Skeletal muscle tissue (tissue), 4 donors: ENCODE measurements around the gene HUNK. TPM values are rescaled to one million over a fixed set of nuclear protein-coding genes. Genes with fewer than 3 reads are reported as not detected.

Experiments used
- H3K27ac ChIP-seq: one replicate; pipeline ENCODE4 v1.7.0; 2013; ENCODE audit warnings: mild to moderate bottlenecking, low read depth, low read length, inconsistent platforms
- H3K27me3 ChIP-seq, 3 donors: one replicate each; pipeline ENCODE4 v1.7.0; 2013; ENCODE audit warnings: low read length in 3 of 3; ENCODE audit not compliant: control insufficient read depth in 3 of 3, insufficient read depth in 3 of 3
- H3K36me3 ChIP-seq, 3 donors: one replicate each; pipeline ENCODE4 v1.7.0; 2013; ENCODE audit warnings: low read length in 3 of 3; ENCODE audit not compliant: control insufficient read depth in 3 of 3, insufficient read depth in 3 of 3
- H3K4me1 ChIP-seq, 3 donors: one replicate each; pipeline ENCODE4 v1.7.0; 2013; ENCODE audit warnings: low read length in 3 of 3, mild to moderate bottlenecking in 3 of 3; ENCODE audit not compliant: control insufficient read depth in 3 of 3, insufficient read depth in 3 of 3
- H3K4me3 ChIP-seq, 3 donors: one replicate each; pipeline ENCODE4 v1.7.0; 2013; ENCODE audit warnings: low read length in 3 of 3
- H3K9ac ChIP-seq, 3 donors: one replicate each; pipeline ENCODE4 v1.7.0; 2013; ENCODE audit warnings: low read length in 3 of 3, mild to moderate bottlenecking in 3 of 3, moderate library complexity in 2 of 3, low read depth in 1 of 3
- H3K9me3 ChIP-seq, 3 donors: one replicate each; pipeline ENCODE4 v1.7.0; 2013; ENCODE audit warnings: low read length in 3 of 3; ENCODE audit not compliant: control insufficient read depth in 3 of 3
- total RNA-seq: library from RNA; depleted of rRNA; stranded (reverse); fragments of >200 nt; gene quantifications from one replicate; pipeline ENCODE4 v1.2.3, GENCODE V29; 2014
- donor health status: Osteomylitis.

HUNK gene
- total RNA-seq, 1 donor from 2014 or later: 3.1 TPM

DNA sequence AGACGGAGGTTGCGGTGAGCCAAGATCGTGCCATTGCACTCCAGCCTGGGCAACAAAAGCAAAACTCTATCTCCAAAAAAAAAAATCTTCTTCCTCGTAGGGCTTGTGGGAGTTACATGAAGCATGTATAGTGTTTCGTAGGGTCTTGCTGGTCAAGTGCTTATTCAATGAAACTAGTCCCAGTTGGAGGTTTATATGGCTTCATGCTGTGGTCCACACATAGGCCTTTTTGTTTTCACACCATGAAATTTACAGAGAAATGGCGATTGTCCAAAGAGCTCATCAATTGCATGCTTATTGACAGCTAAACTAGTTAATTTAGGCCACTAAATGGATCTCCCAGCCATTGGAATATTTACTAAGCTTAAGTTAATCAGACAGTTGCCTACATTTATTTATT is 29.6 kb downstream of the HUNK start:
- H3K27me3 ChIP-seq: peaks cover 0 to 4% (median 0%) of the 10 kb centered on the region in 3 donors
- H3K36me3 ChIP-seq: no peaks in the 10 kb centered on the region
- H3K4me1 ChIP-seq: peaks cover 0 to 3% (median 0%) of the 10 kb centered on the region in 3 donors
- H3K9me3 ChIP-seq: no peaks in the 10 kb centered on the region
- H3K27ac ChIP-seq: no peak overlapping the region
- H3K9ac ChIP-seq: no peak overlapping the region
- no peak overlapping the region for H3K4me3 ChIP-seq

DNA sequence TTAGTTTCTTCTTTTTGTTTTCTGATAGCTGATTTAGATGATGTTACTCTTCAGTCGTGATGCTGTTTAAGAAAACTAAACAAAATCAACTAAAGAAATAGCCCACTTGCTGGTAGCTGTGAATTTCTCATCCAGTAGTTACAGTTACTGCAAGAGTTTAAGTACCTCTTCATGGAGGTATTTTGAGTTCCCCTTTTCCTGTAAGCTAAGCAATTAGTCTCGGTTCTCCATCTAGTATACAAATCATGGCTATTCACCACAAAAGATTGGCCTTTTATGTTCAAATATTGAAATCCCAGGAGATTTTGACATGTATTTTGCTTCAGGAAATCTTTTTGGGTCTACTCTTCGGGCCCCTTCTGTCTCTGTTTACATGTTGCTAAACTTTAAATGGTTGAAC is 31.1 kb downstream of the HUNK start:
- no peak overlapping the region for H3K9ac ChIP-seq
- no peaks in the 10 kb centered on the region for H3K36me3 ChIP-seq
- peaks cover 0 to under 1% (median 0%) of the 10 kb centered on the region in 3 donors for H3K4me1 ChIP-seq
- H3K9me3 ChIP-seq: no peaks in the 10 kb centered on the region
- no peak overlapping the region for H3K27ac ChIP-seq
- H3K27me3 ChIP-seq: peaks cover 0 to 4% (median 0%) of the 10 kb centered on the region in 3 donors
- H3K4me3 ChIP-seq: no peak overlapping the region

DNA sequence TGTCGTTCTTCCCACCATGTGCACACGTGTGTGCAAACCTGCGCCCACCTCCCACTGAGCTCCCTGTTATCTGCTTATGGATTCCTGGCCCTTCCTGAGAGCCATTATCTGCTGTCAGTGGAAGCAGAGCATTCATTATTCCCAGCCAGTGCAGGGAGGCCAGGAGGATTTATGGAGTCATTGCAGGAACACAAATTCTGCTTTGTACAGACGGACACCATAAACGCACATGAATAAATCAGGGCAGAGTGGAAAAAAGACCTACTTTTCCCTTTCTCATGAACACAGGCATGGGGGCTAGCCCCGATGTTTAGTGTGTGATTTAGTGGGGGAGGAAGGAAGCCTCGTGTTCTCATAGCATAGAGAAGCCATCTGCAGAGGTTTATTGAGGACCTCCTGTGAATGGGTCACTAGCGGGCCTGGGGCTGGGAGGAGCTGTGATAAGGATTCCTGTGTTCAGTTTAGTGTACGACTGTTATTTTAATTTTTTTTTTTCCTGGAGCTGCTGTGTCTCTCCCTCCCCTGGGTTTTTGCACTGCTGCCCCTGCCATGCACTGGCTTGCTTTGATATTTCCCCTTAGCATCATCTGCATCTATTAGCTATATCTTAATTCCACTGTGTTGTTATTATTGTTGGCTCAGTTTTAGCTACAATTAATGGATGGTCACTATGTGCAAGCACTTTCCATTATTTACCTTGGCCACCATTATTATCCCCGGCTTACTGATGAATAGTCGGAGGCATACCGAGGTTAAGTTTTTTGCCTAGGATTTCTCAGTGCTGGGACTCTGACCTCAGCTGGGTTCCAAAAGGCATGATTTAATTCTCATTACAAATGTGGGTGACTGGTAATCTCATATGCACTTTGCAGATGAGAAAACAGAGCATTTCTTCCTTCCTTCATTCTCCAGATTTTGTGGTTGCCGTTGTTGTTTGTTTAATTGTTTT is 33.0 kb downstream of the HUNK start:
- H3K4me3 ChIP-seq: no peak overlapping the region
- no peak overlapping the region for H3K9ac ChIP-seq
- peaks cover 0 to 4% (median 0%) of the 10 kb centered on the region in 3 donors for H3K27me3 ChIP-seq
- H3K36me3 ChIP-seq: no peaks in the 10 kb centered on the region
- no peaks in the 10 kb centered on the region for H3K9me3 ChIP-seq
- H3K4me1 ChIP-seq: peaks cover 0 to 3% (median 0%) of the 10 kb centered on the region in 3 donors
- no peak overlapping the region for H3K27ac ChIP-seq

DNA sequence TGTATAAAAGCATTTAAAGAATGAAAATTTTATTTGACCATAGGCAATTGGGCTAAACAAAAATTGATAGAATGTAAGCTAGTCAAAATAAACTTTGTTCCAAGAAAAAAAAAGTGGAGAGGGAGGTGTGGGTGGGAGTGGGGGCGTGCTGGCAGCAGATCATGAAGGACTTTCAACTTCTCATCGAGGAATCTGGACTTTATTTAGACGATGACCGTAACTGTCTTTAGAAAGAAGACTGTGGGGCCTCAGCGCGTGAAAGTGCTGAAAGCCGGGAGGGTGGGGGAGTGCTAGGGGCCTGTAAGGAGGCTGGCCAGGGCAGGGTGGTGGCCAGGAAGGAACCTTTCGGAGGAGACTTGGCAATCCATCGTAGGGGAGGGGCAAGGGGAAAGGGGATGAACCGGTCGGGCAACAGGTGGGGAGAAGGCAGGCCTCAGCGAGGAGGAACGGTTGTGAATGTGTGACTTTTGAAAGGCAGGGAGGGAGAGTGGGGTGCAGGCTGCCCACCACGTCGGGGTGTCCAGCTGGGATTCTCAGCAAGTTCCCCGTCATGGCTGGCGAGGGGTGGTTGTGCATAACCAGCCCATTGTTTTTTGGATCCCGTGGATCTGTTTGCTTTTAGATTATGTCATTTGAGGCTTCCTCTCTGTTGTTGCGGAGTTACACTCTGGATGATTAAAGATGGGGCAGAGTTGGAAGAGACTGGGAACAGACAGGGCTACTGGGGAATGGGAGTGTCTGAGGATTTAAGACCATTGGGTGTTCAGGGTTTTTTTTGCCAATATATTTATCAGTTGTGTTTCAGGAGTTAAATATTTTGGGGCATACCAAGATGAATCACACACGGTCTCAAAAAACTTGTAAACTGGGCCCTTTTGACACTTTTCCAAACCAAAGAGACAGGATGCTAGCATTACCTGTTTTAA is 35.5 kb downstream of the HUNK start:
- Histone ChIP-seq H3K9me3 (no peaks in the 10 kb centered on the region), H3K27me3 (peaks cover 0 to 4% (median 0%) of the 10 kb centered on the region in 3 donors), H3K4me3 (no peak overlapping the region), H3K9ac (no peak overlapping the region), H3K4me1 (peaks cover 0 to 3% (median 0%) of the 10 kb centered on the region in 3 donors), H3K36me3 (no peaks in the 10 kb centered on the region), H3K27ac (no peak overlapping the region)

DNA sequence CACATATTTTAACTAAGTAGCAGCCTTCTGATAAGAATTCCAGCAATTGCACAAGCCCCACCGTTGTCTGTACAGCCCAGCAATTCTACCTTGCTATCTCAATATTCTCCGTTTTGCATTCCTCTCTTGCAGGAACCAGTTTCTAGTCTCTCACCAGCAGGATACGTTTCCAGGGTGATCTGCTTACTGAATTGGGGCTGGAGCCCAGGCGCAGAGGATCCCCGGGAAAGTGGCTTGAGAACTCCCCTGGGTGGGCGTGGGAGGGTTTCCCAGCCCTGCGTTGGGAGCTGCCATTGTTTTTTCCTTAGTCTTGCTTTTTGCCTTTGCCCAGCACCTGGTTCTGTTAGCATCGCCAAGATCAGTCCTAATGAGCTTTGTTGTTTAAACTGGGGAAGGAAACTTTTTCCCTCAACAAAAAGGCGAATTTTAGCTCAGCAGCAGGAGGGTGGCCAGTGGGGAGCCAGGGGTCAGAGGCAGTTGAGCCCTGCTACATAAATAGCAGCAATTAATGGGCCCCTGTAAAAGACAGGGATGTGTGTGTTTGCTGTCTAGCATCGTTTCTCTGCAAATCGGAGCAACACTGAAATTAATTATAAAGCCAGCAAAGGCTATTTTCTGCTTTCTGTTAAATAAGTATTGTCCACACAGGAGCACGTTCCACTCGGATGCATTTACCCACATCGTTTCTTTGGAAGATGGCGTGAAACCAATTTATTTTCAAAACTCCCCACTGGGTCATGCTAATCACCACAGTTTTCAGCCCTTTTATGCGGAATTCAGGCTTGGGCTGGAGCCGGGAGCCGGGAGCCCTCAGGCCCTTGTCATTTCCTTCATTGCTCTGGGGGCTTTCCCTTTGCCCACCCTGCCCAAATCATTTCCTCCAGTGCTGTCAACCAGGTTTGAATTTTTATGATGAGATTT is 36.6 kb downstream of the HUNK start:
- Histone ChIP-seq H3K27ac (no peak overlapping the region), H3K27me3 (peaks cover 0 to 4% (median 0%) of the 10 kb centered on the region in 3 donors), H3K4me3 (no peak overlapping the region), H3K4me1 (peaks cover 0 to 3% (median 0%) of the 10 kb centered on the region in 3 donors), H3K36me3 (no peaks in the 10 kb centered on the region), H3K9me3 (no peaks in the 10 kb centered on the region), H3K9ac (no peak overlapping the region)

DNA sequence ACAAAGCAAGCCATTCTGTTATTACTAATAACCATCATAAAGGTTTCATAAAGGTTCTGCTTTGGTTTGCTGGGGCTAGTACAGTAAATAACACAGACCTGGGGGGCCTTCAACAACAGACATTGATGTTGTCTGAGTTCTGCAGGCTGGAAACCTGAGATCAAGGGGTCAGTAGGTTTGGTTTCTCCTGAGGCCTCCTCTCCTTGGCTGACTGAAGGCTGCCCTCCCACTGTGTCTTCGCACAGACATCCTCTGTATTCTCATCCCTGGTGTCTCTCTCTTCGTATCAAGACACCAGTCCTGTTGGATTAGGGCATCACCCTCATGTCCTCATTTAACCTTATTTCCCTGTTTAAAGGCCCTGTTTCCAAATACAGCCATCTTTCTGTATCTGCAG is 37.3 kb downstream of the HUNK start:
- Histone ChIP-seq H3K9ac (no peak overlapping the region), H3K27me3 (peaks cover 0 to 4% (median 0%) of the 10 kb centered on the region in 3 donors), H3K27ac (no peak overlapping the region), H3K4me3 (no peak overlapping the region), H3K36me3 (no peaks in the 10 kb centered on the region), H3K9me3 (no peaks in the 10 kb centered on the region), H3K4me1 (peaks cover 0 to 3% (median 0%) of the 10 kb centered on the region in 3 donors)

DNA sequence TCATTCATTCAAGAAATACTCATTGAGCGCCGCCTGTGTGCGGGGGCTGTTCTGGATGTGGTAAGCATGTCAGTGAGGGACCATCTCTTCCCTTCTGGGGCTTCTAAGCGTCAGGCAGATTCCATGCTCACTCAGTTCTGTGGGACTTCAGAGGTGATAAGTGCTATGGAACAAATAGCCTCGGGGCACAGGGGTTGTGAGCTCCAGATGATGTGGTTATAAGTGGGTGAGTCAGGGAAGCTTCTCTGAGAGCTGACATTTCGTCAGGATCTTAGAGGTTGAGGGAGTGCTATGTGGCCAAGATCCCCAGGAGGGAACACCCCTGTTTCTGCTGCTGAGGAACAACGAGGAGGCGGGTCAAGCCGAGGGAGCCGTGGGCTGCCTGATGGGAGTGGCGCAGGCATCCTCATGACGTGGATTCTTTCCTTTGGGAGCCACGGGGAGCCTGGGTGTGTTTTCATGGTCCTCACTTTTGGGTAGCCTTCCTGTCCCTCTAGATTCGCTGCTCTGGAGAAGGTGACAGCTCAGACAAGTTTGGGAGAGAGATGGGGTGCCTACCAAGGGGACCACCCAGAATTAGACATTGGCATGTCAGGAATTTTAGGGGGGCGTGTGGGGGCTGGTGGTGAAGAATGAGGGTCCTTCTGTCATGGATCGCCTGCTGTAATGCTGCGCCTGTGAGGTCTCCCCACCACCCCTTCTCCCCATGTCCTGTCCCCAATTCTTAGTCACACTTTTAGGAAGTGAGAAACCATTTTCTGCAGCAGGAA is 38.5 kb downstream of the HUNK start:
- Histone ChIP-seq H3K36me3 (no peaks in the 10 kb centered on the region), H3K4me1 (peaks cover 0 to 3% (median 0%) of the 10 kb centered on the region in 3 donors), H3K9me3 (no peaks in the 10 kb centered on the region), H3K4me3 (no peak overlapping the region), H3K27me3 (no peaks in the 10 kb centered on the region), H3K27ac (no peak overlapping the region), H3K9ac (no peak overlapping the region)

DNA sequence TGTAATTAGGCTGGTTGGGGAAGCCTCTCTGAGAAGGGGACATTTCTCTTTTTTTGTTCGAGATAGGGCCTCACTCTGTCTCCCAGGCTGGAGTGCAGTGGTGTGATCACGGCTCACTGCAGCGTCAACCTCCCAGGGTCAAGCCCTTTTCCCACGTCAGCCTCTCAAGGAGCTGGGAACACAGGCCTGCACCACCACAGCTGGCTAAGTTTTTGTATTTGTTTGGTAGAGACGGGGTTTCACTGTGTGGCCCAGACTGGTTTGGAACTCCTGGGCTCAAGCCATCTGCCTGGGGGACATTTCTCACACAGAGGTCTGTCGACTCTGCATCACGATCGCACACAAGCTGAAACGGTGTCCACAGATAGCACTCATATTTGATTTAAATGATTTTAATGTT is 39.7 kb downstream of the HUNK start:
- H3K27me3 ChIP-seq: no peaks in the 10 kb centered on the region
- no peak overlapping the region for H3K9ac ChIP-seq
- H3K36me3 ChIP-seq: no peaks in the 10 kb centered on the region
- no peak overlapping the region for H3K4me3 ChIP-seq
- H3K9me3 ChIP-seq: no peaks in the 10 kb centered on the region
- H3K27ac ChIP-seq: no peak overlapping the region
- peaks cover 0 to 3% (median 0%) of the 10 kb centered on the region in 3 donors for H3K4me1 ChIP-seq
